HG02759 (cell line): ENCODE results near the gene KLHL35.

ENCODE experiments used
- ATAC-seq: cut with Tn5 transposase; IDR thresholded peaks from one replicate; pipeline ENCODE4 v1.9.1; 2021; ENCODE audit warnings: mild to moderate bottlenecking, moderate library complexity; ENCODE audit not compliant: unreplicated experiment

Gene KLHL35, protein sequence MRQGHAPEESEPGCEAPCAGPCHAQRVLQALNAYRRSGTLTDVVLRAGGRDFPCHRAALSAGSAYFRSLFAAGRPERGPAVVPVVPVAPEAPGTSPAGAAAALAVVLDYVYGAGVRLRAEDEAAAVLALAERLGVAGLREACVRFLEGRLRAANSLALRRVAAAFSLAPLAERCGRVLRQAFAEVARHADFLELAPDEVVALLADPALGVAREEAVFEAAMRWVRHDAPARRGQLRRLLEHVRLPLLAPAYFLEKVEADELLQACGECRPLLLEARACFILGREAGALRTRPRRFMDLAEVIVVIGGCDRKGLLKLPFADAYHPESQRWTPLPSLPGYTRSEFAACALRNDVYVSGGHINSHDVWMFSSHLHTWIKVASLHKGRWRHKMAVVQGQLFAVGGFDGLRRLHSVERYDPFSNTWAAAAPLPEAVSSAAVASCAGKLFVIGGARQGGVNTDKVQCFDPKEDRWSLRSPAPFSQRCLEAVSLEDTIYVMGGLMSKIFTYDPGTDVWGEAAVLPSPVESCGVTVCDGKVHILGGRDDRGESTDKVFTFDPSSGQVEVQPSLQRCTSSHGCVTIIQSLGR

DNA sequence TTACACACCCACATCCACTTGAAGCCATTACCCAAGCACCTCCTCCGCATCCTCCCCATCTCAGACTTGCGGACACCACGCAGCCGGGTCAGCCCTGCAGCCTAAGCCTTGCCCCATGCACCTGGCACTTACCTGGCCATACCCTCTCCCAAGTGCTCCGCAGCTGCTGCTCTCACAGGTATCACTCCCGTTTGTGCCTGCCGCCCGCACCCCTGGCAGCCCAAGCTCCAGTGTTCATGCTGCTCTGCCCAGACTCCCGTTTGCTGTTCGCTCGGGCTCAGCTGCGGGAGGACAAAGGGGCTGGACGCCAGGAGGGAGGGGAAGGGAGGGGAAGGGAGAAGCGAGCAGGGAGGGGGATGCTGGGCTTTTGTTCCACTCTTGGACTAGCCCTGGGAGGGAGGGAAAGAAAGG lies at the start of gene KLHL35:
KLHL35 (minus strand) TSS at position 293 of the 411 bp plus-strand sequence. CDS start 2,574 bp downstream, outside the sequence.
- no peak for ATAC-seq

DNA sequence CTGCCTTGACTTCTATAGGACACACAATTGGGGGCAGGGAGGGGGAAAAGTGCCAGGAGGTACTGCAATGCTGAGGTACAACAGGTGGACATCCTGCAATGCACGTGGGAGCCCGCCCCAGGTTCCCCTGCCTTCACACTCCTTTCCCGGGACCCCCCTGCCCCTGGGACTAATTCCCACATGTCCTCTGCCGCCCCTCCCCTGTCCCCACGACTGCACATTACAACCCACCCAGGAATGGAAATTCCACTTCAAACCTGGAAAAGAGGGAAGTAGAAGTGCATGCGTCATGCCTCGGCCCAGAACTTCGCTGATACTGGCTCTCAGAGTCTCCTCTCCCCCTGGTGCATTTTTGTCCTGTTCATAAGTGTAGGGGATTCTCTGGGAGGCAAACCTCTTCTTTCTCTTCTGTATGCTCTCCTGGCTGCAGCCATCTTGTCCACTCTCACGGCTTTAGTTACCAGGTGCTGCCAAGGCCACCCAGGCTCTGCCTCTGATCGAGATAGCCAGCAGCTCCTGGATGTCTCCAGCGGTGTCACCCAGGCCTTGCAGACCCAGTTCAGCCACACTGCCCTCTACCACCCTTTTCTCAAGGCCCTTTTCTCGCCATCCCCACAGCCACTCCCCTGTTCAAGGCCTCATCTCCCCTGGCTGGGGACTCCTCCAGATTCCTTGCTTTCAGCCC lies 49.1 kb upstream of the KLHL35 start:
- no peak for ATAC-seq

DNA sequence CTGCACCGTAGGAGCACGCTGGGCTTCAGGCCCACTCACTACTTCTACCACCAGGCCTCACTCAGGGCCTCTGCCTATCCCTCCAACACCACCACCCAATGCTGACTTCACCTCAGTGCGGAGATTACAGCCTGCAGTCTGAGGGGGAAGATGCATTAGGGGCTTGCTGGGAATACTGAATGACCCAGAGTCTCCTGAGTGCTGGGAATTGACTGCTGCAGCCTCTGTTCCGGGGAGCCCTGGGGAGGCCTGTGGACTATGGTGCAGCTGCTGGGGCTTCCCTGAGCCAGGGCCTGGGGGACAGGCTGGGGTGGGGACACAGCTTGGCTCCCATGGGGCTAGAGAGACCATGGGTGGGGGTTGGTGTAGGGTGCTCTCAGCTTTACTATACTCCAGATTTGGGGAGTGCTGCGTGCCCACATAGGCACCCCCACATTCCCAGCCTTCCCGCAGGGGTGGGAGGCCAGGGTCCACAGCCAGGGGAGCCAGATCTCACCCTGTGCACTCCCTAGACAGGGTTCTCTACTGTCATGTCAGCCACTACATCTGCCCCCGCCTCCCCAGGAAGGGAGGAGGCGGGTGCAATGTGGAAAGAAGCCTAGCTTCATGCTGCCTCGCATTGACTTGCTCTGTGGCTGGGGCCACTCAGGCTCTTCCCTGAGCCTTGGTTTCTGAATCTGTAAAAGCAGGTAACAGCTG lies 48.4 kb upstream of the KLHL35 start:
- no peak for ATAC-seq

DNA sequence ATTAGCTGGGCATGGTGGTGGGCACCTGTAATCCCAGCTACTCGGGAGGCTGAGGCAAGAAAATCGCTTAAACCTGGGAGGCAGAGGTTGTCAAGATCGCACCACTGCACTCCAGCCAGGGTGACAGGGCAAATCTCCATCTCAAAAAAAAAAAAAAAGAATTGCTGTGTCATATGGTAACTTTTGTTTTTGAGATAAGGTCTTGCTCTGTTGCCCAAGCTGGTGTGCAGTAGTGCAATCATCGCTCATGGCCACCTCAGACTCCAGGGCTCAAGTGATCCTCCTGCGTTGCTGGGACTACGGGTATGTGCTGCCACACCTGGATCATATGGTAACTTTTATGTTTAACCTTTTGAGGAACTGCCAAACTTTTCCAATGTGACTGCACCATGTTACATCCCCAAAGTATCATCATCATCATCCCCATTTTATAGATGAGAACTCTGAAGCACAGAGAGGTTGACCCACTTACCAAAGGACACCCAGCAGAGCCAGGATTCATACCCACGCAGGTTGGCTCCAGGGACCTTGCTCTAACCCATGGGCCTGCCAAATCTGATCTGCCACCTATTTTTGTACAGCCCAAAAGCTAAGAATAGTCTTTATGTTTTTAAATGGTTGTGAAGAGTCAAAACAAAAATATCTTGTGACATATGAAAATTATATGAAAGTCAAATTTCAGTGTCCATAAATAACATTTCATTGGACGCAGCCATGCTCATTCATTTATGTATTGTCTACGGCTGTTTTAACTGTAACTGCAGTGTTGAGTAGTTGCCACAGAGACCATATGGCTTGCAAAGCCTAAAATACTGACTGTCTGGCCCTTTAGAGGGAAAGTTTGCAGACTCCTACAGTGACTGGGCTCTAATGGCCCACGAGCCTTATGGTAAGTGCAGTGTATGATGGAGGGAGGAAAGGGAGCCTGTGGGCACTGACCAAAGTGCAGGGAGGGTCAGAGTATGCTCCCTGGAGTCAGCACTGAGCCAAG lies 47.5 kb upstream of the KLHL35 start:
- ATAC-seq = no peak

DNA sequence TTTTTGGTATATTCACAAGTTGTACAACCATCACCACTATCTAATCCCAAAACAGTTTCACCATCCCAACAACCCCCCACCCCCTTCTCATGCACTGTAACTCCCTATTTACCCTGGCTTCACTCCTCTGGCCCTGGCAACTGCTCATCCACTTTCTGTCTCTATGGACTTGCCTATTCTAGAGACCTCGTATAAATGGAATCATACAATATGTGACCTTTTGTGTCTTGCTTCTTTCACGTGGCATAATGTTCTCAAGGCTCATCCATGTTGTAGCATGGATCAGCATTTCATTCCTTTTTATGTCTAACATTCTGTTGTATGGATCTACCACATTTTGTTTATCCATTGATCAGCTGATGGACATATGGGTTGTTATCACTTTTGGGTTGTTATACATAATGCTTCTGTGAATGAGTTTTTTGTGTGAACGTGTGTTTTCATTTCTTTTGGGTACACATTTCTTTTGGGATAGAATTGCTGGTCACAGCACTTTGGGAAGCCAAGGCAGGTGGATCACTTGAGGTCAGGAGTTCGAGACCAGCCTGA lies 46.7 kb upstream of the KLHL35 start:
- ATAC-seq = no peak

DNA sequence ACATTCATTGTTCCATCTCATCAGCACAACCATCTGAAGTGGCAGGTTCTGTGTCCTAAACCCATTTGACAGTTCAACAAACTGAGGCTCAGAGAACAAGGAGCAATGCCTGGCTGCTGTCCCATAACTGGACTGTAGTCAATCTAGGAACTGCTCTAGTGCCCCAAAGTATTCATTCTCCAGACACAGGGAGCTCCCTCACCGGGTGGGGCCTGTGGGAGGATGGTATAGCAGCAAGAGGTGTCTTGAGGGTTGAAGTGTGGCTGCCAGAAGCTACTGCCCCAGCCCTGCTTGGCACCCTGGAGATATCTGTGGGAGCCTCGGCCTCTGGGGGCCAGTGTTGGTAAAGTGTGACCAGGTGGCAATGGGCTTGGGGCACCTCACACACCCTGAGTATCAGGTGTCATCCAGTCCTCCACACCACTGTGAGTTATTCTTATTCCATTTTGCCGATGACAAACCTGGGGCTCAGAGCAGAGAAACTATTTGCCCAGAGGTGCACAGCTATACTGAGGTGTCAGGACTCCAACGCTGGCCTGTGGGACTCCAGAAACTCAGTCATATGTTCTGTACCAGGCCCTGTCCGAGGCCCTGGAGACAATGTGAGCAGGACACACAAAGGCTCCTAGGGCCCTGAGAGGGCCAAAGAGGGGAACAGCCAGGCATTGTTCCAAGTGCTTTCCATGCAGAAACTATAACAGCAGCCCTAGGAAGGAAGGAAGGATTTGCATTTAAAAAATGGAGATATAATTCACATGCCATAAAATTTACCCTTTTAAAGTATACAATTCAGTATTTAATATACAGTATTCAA lies 46.0 kb upstream of the KLHL35 start:
- ATAC-seq = no peak

DNA sequence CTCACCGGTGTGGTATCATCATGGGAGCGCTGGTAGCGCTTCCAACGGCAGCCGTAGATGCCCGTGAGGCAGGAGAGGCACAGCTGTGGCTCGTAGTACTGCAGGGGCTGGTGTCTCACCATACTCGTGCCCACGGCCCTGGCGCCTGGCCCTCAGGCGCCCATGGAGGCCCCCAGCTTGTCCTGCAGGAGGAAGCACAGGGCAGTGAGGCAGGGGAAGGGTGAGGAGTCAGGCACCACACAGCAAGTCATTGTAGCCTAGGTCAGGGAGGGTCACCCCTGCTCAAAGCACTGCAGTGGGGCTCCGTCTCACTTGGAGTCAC lies 44.6 kb upstream of the KLHL35 start:
- no peak for ATAC-seq

DNA sequence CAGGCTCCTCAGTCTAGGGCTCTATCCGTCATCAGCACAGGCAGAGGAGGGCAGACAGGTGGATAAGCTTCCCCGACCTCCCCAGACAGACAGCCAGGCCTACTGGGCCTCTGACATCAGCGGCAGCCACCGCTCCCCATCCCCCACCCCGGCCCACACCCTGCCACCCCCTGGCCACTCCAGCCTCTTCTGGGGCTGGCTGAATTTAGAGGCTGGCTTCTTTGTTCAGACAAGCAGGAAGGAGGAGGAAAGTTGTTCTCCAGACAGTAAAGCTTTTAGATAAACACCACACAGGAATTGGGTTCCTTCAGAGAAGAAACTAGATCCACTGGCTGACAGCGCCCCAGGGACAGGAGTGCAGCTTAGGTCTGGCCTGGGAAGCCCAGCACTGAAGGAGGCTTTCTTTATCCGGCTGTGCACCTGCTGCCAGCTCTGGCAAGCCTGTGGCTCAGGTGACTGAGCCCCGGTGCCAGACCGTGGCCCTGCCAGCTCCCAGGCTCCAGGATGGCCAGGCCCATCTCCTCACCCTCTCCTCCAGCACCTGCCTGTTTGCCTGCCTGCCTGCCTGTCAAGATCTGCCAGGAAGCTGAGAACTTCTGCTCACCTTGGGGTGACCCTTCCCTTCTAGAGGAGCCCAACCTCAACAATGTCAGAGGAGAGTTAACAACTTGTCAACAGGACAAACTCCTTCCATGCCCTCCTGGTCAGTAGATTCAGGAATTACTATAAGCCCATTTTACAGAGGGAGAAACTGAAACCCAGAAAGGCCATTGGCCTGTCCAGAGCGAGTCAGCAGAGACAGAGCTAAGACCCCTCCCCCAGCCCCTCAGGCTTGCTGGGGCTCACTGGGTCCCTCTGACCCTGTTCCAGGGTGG lies 44.0 kb upstream of the KLHL35 start:
- ATAC-seq = no peak

DNA sequence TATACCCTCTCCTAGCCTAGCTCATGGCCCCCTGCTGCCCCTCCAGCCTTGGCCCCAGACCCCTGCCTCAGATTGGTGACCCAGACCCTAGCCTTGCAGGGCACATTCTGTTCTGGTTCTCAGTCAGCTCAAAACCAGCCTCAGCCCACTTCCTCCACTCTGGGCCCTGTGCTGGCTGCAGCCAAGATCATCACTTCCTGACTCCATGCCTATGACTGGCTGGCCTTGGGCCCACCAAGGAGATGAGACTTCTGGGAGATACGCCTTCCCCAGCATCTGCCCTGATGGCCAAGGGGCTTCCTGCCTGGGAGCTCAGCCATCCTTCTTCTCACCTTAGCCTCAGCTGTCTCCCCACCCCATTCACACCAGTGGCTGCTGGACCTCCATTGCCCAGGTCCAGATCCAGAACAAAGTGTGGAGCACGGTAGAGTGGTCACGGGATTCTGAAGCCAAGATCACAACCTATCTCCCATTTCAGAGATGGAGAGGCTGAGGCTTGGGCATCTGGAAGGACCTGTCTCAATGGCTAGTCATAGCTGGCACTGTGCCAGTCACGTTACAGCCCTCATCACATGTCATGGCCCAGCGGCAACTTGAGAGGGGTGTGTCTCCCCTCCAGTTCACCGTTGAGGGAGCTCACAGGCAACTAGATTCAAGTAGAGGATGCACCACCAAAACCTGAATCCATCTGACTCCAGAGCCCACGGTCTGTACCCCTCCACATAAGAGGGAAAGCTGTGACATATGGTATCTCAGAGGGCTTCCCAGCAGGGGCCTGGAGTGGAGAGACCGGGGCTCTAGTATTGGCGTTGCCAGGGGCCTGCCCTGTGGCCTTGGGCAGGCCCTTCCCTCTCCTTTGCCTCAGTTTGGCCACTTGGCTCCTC lies 43.0 kb upstream of the KLHL35 start:
- ATAC-seq = no peak

DNA sequence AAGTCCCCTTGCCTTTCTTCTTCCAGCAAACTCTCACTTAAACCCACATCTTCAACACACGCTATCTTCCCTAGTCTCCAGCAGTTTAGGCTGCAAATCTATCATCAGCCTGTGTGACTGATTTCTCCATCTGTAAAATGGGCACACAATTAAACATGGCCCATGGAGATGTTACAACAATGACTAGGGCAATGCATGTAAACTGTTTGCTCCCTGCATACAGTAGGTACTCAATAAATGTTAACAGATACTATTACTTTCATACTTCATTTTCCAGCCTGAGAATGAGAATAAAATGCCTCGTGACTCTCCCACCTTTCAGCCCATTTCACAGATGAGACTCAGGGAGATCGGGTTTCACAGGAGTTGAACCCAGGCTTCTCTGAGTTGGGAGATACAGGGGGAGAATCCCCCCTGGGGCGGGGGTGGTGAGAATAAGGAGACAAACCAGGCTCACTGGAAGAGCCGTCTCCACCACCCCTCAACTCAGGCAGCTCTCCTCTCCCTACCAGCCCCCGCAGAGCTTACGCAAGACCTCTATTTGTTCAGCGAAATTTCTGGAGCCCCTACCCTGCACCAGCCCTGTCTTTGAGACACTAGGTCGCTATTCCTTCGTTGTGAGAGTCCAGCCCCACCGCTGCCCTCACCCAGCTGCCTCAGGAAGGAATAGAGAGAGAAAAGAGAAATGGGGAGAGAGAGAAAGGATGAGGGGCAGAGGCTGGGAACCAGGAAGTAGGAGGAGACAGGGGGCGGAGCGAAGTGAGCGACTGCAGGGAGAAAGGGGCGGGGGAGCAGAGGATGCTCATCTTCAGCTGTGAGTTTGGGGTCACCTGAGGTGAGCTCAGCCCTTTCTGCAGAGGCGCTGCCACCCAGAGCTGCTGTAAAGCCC lies 42.1 kb upstream of the KLHL35 start:
- no peak for ATAC-seq

DNA sequence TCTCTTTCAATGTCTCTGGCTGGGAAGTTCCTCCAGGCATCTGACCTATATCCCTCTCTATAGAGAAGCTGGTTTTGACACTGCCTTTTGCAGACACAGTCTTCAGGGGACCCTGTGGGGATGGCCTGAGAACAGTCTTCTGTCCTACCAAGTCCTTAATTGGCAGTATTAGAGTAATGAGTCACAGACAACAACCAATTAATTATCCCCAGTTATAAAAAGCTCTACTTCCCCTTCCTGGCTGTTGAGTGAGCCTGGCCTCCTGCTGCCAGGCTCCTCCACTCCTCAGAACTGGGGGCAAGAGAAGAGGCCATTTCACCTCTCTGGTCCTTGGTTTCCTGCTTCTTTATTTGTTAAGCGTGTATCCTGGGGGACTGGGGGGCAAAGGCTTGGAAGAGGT lies 41.2 kb upstream of the KLHL35 start:
- no peak for ATAC-seq

DNA sequence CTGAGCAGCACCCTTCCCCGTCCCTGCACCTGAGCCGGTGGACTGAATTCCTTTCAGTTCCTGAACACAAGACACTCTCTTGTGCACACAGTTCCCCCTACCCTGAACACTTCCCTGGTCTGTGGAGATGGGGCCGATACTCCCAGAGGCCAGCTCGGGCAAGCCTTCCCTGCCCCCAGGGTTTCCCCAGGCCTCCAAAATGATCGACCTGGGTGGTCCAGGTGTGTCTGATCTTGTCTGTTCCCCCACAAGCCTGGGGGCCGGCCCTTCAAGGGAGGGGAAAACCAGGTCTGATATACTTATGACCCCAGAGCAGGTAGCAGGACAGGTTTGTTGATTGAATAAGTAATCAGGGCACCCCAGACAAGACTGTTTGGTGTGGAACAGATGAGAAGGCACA lies 40.7 kb upstream of the KLHL35 start:
- ATAC-seq = no peak

DNA sequence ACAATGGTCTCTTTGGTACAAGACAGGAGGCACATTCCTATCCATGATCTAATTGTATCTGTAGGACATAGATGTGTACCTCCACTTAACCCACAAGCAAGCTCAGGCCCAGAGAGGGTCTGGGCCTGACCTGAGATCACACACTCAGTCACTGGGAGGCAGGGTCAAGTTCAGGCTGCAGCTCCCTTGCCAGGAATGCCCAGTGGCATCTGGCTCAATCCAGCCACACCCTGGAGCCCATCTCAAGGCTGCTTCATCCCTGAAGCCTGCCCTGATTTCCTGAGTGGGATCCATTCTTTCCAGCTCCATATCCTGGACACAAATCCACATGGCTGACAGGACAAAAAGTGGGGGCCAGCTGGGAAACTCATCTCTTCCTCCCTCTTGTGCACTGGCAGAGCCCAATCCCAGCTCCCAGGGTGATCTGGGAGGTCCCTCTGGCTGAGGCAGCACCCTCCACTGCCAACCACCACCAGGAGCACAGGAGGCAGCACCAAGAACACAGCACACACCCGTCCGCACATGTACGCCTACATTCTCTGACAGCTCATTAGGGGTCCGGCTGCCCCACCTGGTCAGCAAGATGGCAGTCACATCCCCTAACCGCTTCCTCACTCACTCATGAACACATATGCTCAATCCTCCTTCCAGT lies 39.2 kb upstream of the KLHL35 start:
- no peak for ATAC-seq

DNA sequence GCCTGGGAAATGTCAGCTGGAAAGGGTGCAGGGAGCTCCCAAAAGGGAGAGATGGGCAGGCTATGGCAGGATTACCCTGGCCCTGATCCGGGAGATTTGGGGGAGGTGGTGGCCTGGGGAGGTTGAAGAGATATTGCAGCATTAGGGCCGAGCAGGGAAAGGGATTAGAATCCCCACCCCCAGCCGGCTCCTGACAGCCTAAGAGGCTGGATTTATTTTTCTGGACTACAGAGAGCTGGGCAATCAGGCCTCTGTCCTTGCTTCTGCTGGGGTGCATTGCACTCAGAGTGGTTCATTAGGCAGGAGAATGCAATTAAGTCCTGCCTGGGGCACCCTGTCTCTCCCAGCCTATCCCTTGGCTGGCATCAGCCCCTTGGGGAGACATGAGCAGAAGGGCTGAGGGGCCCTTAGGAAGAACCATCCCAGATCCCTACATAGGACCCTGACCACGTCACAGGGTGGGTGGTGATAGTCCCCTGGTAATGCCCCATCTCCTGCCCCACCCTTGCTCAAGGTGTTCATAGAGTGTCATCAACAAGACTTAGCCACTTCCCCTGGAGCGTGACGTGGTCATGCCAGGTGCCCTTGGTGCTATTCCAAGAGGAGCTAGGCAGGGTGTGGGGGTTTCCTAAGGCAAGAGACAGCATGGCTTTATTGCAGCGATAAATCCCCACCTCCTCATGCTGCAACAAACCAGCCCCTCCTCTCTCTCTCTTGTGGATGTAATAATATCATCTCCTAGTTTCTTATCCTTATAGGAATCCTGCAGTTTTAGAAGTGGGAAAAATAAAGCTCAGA lies 38.4 kb upstream of the KLHL35 start:
- no peak for ATAC-seq

DNA sequence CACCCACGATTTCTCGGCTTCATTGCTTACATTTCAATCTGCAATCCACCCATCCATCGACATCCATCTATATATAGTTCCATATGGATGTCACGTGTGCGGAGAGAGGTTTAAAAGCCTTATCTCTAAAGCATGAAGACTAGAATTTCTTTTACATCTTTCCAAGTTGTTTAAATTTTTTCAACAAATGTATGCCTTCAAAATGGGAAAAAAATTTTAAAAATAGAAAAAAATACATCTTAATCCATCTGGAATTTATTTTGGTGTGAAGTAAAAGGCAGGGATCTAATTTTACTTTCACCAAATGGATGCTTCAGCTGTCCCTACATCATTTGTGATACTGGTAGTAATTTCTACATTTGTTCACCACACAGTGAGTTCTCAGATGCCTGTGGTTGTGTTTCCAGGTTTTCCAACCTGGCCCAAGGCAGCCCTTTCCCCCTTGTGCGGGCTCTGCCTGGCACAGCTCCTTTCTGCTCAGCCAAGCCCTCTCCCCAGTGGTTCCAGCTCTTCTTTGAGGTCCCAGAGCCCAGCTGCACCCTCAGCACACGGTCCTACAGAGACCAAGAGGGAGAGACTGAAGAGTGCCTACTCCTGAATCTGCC lies 37.6 kb upstream of the KLHL35 start:
- no peak for ATAC-seq
